ENCODE results near the gene SHISAL1. TPM values are rescaled to one million over a fixed set of nuclear protein-coding genes. Genes with fewer than 3 reads are reported as not detected.

SHISAL1 gene
- total and polyA plus RNA-seq, 11 donors, result 0.32 to 1.5 (median 0.85) TPM

DNA sequence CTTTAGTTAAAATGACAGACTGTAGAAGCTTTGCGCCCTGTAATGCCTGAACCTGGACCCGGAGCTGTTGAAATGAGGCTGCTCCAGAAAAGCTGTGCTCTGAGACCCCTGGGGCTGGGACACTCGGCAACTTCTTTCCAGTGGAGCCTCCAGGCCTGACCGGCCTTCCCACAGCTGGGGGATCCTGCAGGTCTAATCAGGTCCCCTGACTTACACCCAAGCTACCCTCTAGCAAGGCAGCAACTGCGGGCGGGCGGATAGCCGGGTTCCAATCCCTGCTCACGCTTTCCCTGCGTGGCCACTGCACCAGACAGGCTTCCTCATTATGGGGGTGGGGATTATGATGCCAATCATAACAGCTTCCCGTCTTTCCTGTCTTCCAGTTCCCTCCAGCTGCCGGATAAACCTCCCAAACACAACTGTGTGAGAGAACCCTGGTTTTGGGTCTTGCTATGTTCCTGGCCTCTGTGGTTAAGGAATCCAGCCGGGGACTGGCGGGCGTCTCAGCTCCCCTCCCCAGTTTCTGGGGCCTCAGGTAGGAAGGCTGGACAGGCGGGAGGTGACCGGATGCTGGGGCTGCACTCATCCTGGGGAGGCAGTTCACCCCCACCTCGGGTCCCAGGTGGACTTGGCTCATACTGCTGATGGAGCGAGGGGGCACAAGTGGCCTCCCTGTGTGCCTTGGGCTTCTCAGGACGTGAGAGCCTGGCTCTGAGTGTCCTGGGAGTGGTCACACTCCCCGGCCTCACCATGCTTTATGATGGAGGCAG is 93.5 kb downstream of the SHISAL1 start:
- TF ChIP-seq POLR2A (IDR thresholded peaks at IDR 0.05) (no peak), CTCF (IDR thresholded peaks at IDR 0.05) (no peak)
- Histone ChIP-seq H3K9me3 (peaks cover 0 to 23% (median 5%) of the 10 kb centered on the region in 12 donors), H3K27me3 (peaks cover 0 to 7% (median 0%) of the 10 kb centered on the region in 9 donors), H3K27ac (no peak overlapping the region), H3K4me3 (no peak overlapping the region), H3K36me3 (no peaks in the 10 kb centered on the region), H3K4me1 (no peaks in the 10 kb centered on the region)
- intact Hi-C loops (cut with DNase I), result no loop called here
- WGBS, 4 donors, result 75 to 82% (median 81%) methylated on average over 10 to 21 of the region's 21 CpGs
- ATAC-seq, result no peak
- DNase-seq, result no peak

DNA sequence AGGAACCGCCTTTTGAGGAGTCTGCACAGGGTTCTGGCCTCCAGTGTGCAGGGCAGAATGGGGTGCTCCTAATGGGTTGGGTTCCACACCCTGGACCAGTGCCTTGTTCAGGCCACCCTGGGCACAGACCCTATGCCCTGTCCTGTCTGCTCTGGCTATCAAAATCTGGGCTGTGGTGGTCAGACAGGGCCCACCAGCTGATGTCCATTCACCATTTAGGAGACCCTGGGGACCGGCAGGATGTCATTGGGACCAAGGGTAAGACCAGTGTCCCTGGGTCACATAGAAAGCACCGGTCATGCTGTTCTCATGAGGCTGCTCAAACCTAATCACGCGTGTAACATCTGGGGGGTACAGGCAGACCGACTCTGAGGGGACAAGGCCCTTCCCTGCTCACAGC is 94.7 kb downstream of the SHISAL1 start:
- Histone ChIP-seq H3K36me3 (no peaks in the 10 kb centered on the region), H3K4me1 (no peaks in the 10 kb centered on the region), H3K27ac (no peak overlapping the region), H3K9me3 (peaks cover 0 to 23% (median 5%) of the 10 kb centered on the region in 12 donors), H3K27me3 (peaks cover 0 to 7% (median 0%) of the 10 kb centered on the region in 9 donors), H3K4me3 (no peak overlapping the region)
- 78 to 91% (median 88%) methylated on average over 5 to 6 of the region's 6 CpGs for WGBS, 4 donors
- no peak for DNase-seq
- ATAC-seq, result no peak
- TF ChIP-seq CTCF (IDR thresholded peaks at IDR 0.05), result no peak
- TF ChIP-seq POLR2A (IDR thresholded peaks at IDR 0.05), result no peak
- intact Hi-C loops (cut with DNase I), result no loop called here

DNA sequence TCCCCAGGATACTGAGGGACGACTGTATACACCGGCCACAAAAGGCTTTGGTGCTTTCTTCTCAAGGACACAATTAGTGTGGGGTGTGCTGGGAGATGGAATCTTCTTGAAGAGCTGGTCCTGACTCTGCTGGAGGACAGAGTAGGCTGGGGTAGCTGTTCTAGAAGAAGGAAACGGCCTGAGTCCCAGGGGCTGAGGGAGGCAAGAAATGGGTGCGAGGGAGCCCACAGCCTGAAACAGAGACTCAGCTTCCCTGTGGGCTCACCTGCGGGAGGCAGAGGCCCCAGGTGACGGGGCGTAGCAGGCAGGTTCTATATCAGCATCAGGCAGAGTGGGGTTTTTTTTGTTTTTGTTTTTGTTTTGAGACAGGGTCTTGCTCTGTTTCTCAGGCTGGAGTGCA is 95.4 kb downstream of the SHISAL1 start:
- intact Hi-C loops (cut with DNase I), result no loop called here
- ATAC-seq (no peak), DNase-seq (no peak)
- no peak overlapping the region for H3K27ac ChIP-seq
- peaks cover 0 to 23% (median 5%) of the 10 kb centered on the region in 12 donors for H3K9me3 ChIP-seq
- peaks cover 0 to 7% (median 0%) of the 10 kb centered on the region in 9 donors for H3K27me3 ChIP-seq
- TF ChIP-seq CTCF (IDR thresholded peaks at IDR 0.05) (no peak), POLR2A (IDR thresholded peaks at IDR 0.05) (no peak)
- 73 to 93% (median 84%) methylated on average over 7 of the region's 7 CpGs for WGBS, 4 donors
- H3K36me3 ChIP-seq, result no peaks in the 10 kb centered on the region
- peaks cover 0 to 6% (median under 1%) of the 10 kb centered on the region in 12 donors for H3K4me1 ChIP-seq
- no peak overlapping the region for H3K4me3 ChIP-seq

GRCh38 chr22:44215287-44215686 is 97.5 kb downstream of the SHISAL1 start:
- no peak for DNase-seq

More at GRCh38 chr22:44215287-44215686, 97.5 kb downstream of the SHISAL1 start:
- Histone ChIP-seq H3K4me1 (peaks cover 0 to 22% (median 2%) of the 10 kb centered on the region in 12 donors), H3K27ac (no peak overlapping the region), H3K9me3 (peaks cover 0 to 19% (median 5%) of the 10 kb centered on the region in 12 donors), H3K4me3 (no peak overlapping the region), H3K27me3 (no peaks in the 10 kb centered on the region), H3K36me3 (no peaks in the 10 kb centered on the region)
- intact Hi-C loops (cut with DNase I), result no loop called here
- TF ChIP-seq POLR2A (IDR thresholded peaks at IDR 0.05) (no peak), CTCF (IDR thresholded peaks at IDR 0.05) (no peak)
- 80 to 95% (median 90%) methylated on average over 4 of the region's 4 CpGs for WGBS, 4 donors
- ATAC-seq, result no peak
